MM.1S (cell line): ENCODE measurements around the gene PDRG1.

ENCODE experiments used
- DNase-seq: peaks from one replicate; pipeline ENCODE4 v3.0.0-alpha.2; 2015
- H2AFZ ChIP-seq: fragments of 300-600 bp; sonication (generic); 2 replicates; pipeline ENCODE4 v1.6.0; 2016; ENCODE audit warnings: antibody characterized with exemption, low read length
- H3F3A ChIP-seq: fragments of 300-600 bp; sonication (generic); 2 replicates; pipeline ENCODE4 v1.6.1; 2016; ENCODE audit warnings: mild to moderate bottlenecking, antibody characterized with exemption, low read length, moderate library complexity, mixed read lengths; ENCODE audit not compliant: insufficient read depth
- H3K27ac ChIP-seq: fragments of 300-600 bp; sonication (generic); 2 replicates; pipeline ENCODE4 v1.5.1; 2016; ENCODE audit warnings: mild to moderate bottlenecking, low read length
- H3K27me3 ChIP-seq: fragments of 300-600 bp; sonication (generic); replicated peaks from 2 replicates; pipeline ENCODE4 v1.6.0; 2016; ENCODE audit warnings: low read length; ENCODE audit not compliant: insufficient read depth
- H3K36me3 ChIP-seq: fragments of 300-600 bp; sonication (generic); replicated peaks from 2 replicates; pipeline ENCODE4 v1.6.1; 2016; ENCODE audit warnings: mild to moderate bottlenecking, low read length, mixed read lengths; ENCODE audit not compliant: insufficient read depth
- H3K4me1 ChIP-seq: fragments of 300-600 bp; sonication (generic); 2 replicates; pipeline ENCODE4 v1.6.1; 2016; ENCODE audit warnings: low read length, mixed read lengths
- H3K4me2 ChIP-seq: fragments of 300-600 bp; sonication (generic); 2 replicates; pipeline ENCODE4 v1.6.0; 2016; ENCODE audit warnings: low read depth, low read length
- H3K4me3 ChIP-seq: fragments of 300-600 bp; sonication (generic); 2 replicates; pipeline ENCODE4 v1.5.1; 2016; ENCODE audit warnings: low read length, mixed read lengths
- H3K79me2 ChIP-seq: fragments of 300-600 bp; sonication (generic); 2 replicates; pipeline ENCODE4 v1.6.1; 2016; ENCODE audit warnings: mixed run types, low read length, mixed read lengths
- H3K9ac ChIP-seq: fragments of 300-600 bp; sonication (generic); 2 replicates; pipeline ENCODE4 v1.6.1; 2016; ENCODE audit warnings: low read length, mixed read lengths
- H3K9me2 ChIP-seq: fragments of 300-600 bp; sonication (generic); replicated peaks from 2 replicates; pipeline ENCODE4 v1.6.1; 2016; ENCODE audit warnings: mild to moderate bottlenecking, low read length, mixed read lengths; ENCODE audit not compliant: insufficient read depth
- H3K9me3 ChIP-seq: fragments of 300-600 bp; sonication (generic); replicated peaks from 2 replicates; pipeline ENCODE4 v1.6.1; 2016; ENCODE audit warnings: mild to moderate bottlenecking, low read length, mixed read lengths; ENCODE audit not compliant: insufficient read depth
- H4K20me1 ChIP-seq: fragments of 300-600 bp; sonication (generic); 2 replicates; pipeline ENCODE4 v1.6.1; 2016; ENCODE audit warnings: mild to moderate bottlenecking, low read length, moderate library complexity, mixed read lengths; ENCODE audit not compliant: insufficient read depth
- EZH2 ChIP-seq: fragments of 300-600 bp; sonication (generic); optimal IDR thresholded peaks from 2 replicates; pipeline ENCODE3; 2017; ENCODE audit warnings: low read depth, mild to moderate bottlenecking, antibody characterized with exemption, low read length, mixed read lengths
- EZH2phosphoT487 ChIP-seq: fragments of 300-600 bp; sonication (generic); IDR thresholded peaks from 2 replicates; pipeline ENCODE4 v1.6.1; 2018; ENCODE audit warnings: antibody characterized with exemption, low read length
- TF ChIP-seq, protein P1 (sequence below): fragments of 300-600 bp; sonication (generic); IDR thresholded peaks from 2 replicates; pipeline ENCODE4 v1.5.1; 2016; ENCODE audit warnings: antibody characterized with exemption, low read length, mixed read lengths

Gene PDRG1

DNA sequence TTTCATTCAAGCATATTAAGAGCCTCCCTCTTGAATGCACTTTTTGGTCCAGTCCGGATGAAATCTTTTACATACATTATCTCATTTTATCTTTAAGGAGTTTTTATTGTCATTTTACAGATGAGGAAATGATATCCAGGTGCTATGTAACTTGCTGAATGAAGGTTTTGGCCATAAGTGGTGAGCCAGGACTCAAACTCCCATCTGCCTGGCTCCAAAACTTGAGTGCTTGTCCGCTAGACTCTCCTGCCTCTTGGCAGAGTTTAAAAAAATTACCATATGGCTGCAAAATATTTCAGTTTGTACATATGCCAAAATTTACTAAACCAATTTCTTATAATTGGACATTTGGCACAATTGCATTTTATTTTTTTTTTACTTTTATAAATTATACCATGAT lies 12.2 kb downstream of the PDRG1 start:
- H3K79me2 ChIP-seq, result no peaks in the 10 kb centered on the region
- H2AFZ ChIP-seq, result no peak overlapping the region
- H3K27ac ChIP-seq, result no peak overlapping the region
- no peaks in the 10 kb centered on the region for H3K27me3 ChIP-seq
- no peak overlapping the region for H3K4me3 ChIP-seq
- no peak for DNase-seq
- 0 out of 2 replicates have a peak, but pooled peaks cover under 1% of the 10 kb centered on the region for H3F3A ChIP-seq
- H3K4me1 ChIP-seq, result no peaks in the 10 kb centered on the region
- no peak overlapping the region for H3K9ac ChIP-seq
- TF ChIP-seq EZH2phosphoT487, result no peak
- no peak for TF ChIP-seq EZH2
- TF ChIP-seq, protein P1, sequence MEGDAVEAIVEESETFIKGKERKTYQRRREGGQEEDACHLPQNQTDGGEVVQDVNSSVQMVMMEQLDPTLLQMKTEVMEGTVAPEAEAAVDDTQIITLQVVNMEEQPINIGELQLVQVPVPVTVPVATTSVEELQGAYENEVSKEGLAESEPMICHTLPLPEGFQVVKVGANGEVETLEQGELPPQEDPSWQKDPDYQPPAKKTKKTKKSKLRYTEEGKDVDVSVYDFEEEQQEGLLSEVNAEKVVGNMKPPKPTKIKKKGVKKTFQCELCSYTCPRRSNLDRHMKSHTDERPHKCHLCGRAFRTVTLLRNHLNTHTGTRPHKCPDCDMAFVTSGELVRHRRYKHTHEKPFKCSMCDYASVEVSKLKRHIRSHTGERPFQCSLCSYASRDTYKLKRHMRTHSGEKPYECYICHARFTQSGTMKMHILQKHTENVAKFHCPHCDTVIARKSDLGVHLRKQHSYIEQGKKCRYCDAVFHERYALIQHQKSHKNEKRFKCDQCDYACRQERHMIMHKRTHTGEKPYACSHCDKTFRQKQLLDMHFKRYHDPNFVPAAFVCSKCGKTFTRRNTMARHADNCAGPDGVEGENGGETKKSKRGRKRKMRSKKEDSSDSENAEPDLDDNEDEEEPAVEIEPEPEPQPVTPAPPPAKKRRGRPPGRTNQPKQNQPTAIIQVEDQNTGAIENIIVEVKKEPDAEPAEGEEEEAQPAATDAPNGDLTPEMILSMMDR, result no peak
- H3K9me2 ChIP-seq, result no peaks in the 10 kb centered on the region
- H3K9me3 ChIP-seq, result no peaks in the 10 kb centered on the region
- no peak overlapping the region for H3K4me2 ChIP-seq
- no peaks in the 10 kb centered on the region for H3K36me3 ChIP-seq
- H4K20me1 ChIP-seq, result no peaks in the 10 kb centered on the region

DNA sequence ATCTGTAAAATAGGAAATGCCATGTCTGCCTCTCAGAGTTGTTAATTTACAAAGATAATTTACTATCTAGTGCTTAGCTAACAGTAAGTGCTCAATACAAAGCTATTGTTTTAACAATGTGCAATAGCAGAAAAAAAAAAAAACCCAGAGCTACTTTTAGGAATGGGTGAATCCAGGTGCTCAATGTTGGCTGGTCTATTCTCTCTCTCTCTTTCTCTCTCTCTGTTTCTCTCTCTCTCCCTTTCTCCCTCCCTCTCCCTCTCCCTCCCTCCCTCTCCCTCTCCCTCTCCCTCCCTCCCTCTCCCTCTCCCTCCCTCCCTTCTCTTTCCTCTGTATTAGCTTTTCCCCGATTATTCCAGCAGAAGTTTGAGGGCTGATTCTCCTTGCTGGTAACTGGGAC lies 14.0 kb downstream of the PDRG1 start:
- Histone ChIP-seq H3K36me3 (no peaks in the 10 kb centered on the region), H3K4me1 (no peaks in the 10 kb centered on the region), H3K4me2 (no peak overlapping the region), H3K9me2 (no peaks in the 10 kb centered on the region), H3K79me2 (no peaks in the 10 kb centered on the region), H4K20me1 (no peaks in the 10 kb centered on the region), H3K9ac (no peak overlapping the region), H2AFZ (no peak overlapping the region), H3K9me3 (no peaks in the 10 kb centered on the region), H3K4me3 (no peak overlapping the region), H3K27me3 (no peaks in the 10 kb centered on the region), H3K27ac (no peak overlapping the region), H3F3A (no peaks in the 10 kb centered on the region)
- no peak for DNase-seq
- TF ChIP-seq EZH2, result no peak
- no peak for TF ChIP-seq EZH2phosphoT487
- TF ChIP-seq, protein P1, result no peak

DNA sequence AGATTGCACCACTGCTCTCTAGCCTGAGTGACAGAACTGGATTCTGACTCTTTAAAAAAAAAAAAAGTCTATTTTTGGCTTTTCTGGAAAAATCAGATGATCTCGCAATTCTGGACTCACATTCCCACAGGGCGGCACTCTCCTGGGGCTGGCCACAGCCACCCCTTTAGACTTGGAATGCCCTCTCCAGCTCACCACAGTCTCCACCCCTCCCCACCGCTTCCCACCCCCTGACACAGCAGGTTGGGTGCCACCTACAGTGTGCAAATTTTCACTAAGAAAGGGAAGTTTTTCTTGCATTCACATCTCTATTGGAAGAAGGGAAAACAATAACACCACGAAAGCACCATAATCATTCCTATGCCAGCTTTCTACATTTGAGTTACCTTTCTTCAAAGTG lies 15.4 kb downstream of the PDRG1 start:
- no peaks in the 10 kb centered on the region for H3K9me3 ChIP-seq

More for the DNA sequence above, 15.4 kb downstream of the PDRG1 start:
- Histone ChIP-seq H3K27ac (no peak overlapping the region), H3K9ac (no peak overlapping the region), H3K4me3 (no peak overlapping the region), H3K36me3 (no peaks in the 10 kb centered on the region), H2AFZ (no peak overlapping the region), H3F3A (no peaks in the 10 kb centered on the region), H3K27me3 (no peaks in the 10 kb centered on the region), H4K20me1 (no peaks in the 10 kb centered on the region), H3K79me2 (no peaks in the 10 kb centered on the region), H3K4me1 (no peaks in the 10 kb centered on the region), H3K4me2 (no peak overlapping the region), H3K9me2 (no peaks in the 10 kb centered on the region)
- DNase-seq, result no peak
- no peak for TF ChIP-seq EZH2phosphoT487
- TF ChIP-seq, protein P1, result no peak
- no peak for TF ChIP-seq EZH2
